Testis (tissue), 3 donors: Measurements from ENCODE around the gene SPDEF. TPM values are rescaled to one million over a fixed set of nuclear protein-coding genes. Genes with fewer than 3 reads are reported as not detected.

ENCODE experiments used
- DNase-seq: peaks from one replicate; pipeline ENCODE4 v3.0.0-alpha.2; 2019
- H3K27ac ChIP-seq, 2 donors: fragments of 200-600 bp; sonication (generic); one replicate each; pipeline ENCODE4 v1.5.1; 2019
- H3K27me3 ChIP-seq: fragments of 200-600 bp; sonication (generic); one replicate; pipeline ENCODE4 v1.5.1; 2019
- H3K36me3 ChIP-seq: fragments of 200-600 bp; sonication (generic); one replicate; pipeline ENCODE4 v1.5.1; 2017; ENCODE audit warnings: low read depth; ENCODE audit errors: missing control alignments
- H3K4me1 ChIP-seq: fragments of 200-600 bp; sonication (generic); one replicate; pipeline ENCODE4 v1.5.1; 2019
- H3K4me3 ChIP-seq, 2 donors: fragments of 200-600 bp; sonication (generic); one replicate each; pipeline ENCODE4 v1.5.1; 2017 to 2019
- H3K9me3 ChIP-seq: fragments of 200-600 bp; sonication (generic); one replicate; pipeline ENCODE4 v1.5.1; 2017
- POLR2A ChIP-seq: fragments of 450-650 bp; IDR thresholded peaks from one replicate; pipeline ENCODE4 v1.6.1; 2017; ENCODE audit warnings: antibody characterized with exemption, mild to moderate bottlenecking, moderate library complexity
- WGBS, 2 donors: methylation state at CpG; one replicate each; pipeline ENCODE4 v1.1.5; 2018; 5-methylcytosine and 5-hydroxymethylcytosine counted together
- intact Hi-C: fragments of 100-400 bp; cut with DNase I; formaldehyde crosslinking; loops from one replicate; pipeline ENCODE4 v1.15.1; 2023; ENCODE audit warnings: low total_unique reads
- polyA plus RNA-seq: library from polyadenylated mRNA; stranded (reverse); fragments of 350-450 nt; fragmentation: Illumina TruSeq; extraction: RNeasy Lipid Tissue Mini Kit (QIAGEN cat#74804); gene quantifications from one replicate; pipeline ENCODE4 v1.2.3, GENCODE V29; 2014; ENCODE audit warnings: low read depth, low replicate concordance; ENCODE audit not compliant: insufficient read depth
- total RNA-seq, 2 donors: library from RNA; depleted of rRNA; stranded (reverse); fragments of >200 nt; gene quantifications; one replicate each; pipeline ENCODE4 v1.2.3, GENCODE V29; 2016
- TF ChIP-seq, protein P1 (sequence below), 3 experiments: fragments of 450-650 bp in 2 of 3; fragments of 200-600 bp in 1 of 3; sonication (generic) in 1 of 3; IDR thresholded peaks; one replicate each; pipeline ENCODE4 v1.5.1; 2016 to 2019; ENCODE audit warnings: antibody characterized with exemption in 3 of 3, mild to moderate bottlenecking in 2 of 3, moderate library complexity in 1 of 3

The SPDEF gene
- total and polyA plus RNA-seq, 3 donors from 2014 or later: 0.33 to 0.62 (median 0.47) TPM

DNA sequence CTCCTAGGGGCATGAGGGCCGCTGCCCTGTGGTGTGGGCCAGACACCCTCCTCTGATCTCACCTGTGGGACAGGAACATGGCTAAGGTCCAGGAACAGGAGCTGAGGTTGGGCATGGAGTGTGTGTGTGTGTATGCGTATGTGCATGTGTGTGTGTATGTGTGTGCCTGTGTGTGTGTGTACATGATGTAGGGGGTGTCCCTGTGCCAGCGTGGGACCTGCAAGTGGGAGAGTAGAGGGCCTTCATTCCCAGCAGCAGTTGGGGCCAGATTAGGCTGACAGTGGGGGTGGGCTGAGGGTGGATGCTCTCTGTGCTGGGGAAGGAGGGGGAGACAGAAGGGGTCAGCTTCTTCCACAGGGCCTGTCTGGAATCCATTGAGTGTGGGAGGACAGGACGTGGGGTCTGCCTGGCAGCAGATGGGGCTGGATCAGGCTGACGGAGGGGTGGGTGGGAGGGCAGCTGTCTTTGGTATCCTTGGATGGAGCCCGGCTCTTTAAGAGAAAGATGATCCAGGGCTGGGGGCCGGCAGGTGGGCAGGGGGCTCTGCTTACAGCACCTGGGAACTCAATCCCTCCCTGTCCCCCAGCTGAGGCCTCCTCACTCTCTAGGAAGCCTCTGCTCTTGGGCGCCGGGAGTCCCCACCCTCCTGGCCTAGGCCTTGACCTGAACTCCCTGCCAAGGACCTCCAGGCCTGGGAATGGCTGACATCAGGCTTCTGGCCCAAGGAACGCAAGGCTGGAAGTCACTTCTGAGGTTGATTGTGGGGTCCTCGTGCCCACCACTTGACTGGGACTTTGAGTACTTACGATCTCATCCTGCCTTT is 44.0 kb downstream of the SPDEF start:
- 57 to 63% methylated on average over 8 to 12 of the region's 12 CpGs for WGBS, 2 donors
- H3K9me3 ChIP-seq: no peaks in the 10 kb centered on the region
- no peak for TF ChIP-seq POLR2A
- TF ChIP-seq, protein P1, sequence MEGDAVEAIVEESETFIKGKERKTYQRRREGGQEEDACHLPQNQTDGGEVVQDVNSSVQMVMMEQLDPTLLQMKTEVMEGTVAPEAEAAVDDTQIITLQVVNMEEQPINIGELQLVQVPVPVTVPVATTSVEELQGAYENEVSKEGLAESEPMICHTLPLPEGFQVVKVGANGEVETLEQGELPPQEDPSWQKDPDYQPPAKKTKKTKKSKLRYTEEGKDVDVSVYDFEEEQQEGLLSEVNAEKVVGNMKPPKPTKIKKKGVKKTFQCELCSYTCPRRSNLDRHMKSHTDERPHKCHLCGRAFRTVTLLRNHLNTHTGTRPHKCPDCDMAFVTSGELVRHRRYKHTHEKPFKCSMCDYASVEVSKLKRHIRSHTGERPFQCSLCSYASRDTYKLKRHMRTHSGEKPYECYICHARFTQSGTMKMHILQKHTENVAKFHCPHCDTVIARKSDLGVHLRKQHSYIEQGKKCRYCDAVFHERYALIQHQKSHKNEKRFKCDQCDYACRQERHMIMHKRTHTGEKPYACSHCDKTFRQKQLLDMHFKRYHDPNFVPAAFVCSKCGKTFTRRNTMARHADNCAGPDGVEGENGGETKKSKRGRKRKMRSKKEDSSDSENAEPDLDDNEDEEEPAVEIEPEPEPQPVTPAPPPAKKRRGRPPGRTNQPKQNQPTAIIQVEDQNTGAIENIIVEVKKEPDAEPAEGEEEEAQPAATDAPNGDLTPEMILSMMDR (IDR thresholded peaks at IDR 0.05): no peak
- intact Hi-C loops: no loop called here
- no peak overlapping the region for H3K27ac ChIP-seq
- peaks cover 7% of the 10 kb centered on the region for H3K4me1 ChIP-seq
- H3K27me3 ChIP-seq: no peaks in the 10 kb centered on the region
- no peak for DNase-seq
- H3K36me3 ChIP-seq: no peaks in the 10 kb centered on the region
- H3K4me3 ChIP-seq: no peak overlapping the region

DNA sequence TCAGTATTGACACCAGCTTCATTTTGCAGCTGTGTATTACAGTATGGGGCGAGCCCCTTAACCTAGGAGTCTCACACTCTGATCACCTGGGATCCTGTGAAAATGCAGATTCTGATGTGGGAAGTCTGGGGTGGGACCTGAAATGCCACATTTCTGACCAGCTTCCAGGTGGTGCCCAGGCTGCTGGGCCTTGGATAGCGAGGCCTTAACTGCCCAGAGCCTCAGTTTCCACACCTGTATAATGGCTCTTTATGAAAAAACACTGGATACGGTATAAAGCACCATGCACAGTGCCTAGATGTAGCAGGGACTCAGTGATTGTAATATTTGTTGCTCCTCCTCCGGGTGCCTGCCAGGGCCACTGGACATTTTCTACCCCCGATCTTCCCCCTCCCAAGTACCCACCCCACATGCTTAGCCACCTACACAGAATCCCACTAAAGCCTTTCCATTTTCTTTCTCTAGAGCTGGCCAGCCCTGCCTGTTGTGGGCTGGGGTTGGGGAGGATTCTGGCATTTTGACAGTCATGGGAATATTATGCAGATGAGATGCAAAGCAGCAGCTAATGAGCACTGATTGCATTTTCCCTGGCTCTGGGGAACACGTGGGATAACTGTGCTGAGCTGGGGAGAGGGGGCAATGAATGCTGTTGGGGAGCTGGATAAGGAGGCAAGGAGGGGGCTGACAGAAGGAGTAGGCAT is 44.8 kb downstream of the SPDEF start:
- no peak for DNase-seq
- Histone ChIP-seq H3K27me3 (no peaks in the 10 kb centered on the region), H3K9me3 (no peaks in the 10 kb centered on the region), H3K36me3 (no peaks in the 10 kb centered on the region), H3K4me1 (peaks cover 7% of the 10 kb centered on the region), H3K27ac (no peak overlapping the region), H3K4me3 (no peak overlapping the region)
- 77 to 88% methylated on average over 6 of the region's 6 CpGs for WGBS, 2 donors
- no peak for TF ChIP-seq POLR2A
- TF ChIP-seq, protein P1 (IDR thresholded peaks at IDR 0.05): no peak
- intact Hi-C loops: no loop called here

DNA sequence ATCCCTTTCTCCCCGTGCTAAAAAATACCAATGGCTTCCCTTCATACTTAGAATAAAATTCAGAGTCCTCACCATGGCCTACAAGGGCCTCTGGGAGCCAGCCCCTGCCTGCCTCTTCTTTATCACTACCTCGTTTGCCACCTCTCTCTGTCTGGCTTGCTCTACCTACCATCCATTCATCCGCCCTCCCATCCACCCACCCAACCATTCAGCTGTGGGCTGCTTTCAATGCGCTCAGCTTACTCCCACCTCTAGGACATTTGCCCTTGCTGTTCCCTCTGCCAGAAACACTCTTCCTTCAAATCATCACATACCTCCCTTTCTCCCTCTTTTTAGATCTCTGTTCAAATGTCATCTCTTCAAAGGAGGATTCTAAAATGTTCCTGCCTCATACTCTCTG is 45.8 kb downstream of the SPDEF start:
- intact Hi-C loops: no loop called here
- Histone ChIP-seq H3K27me3 (no peaks in the 10 kb centered on the region), H3K27ac (no peak overlapping the region), H3K9me3 (no peaks in the 10 kb centered on the region), H3K4me3 (no peak overlapping the region), H3K4me1 (peaks cover 6% of the 10 kb centered on the region), H3K36me3 (no peaks in the 10 kb centered on the region)
- no peak for DNase-seq
- TF ChIP-seq, protein P1 (IDR thresholded peaks at IDR 0.05): no peak
- TF ChIP-seq POLR2A: no peak
- 88 to 95% methylated on average over 4 of the region's 4 CpGs for WGBS, 2 donors

DNA sequence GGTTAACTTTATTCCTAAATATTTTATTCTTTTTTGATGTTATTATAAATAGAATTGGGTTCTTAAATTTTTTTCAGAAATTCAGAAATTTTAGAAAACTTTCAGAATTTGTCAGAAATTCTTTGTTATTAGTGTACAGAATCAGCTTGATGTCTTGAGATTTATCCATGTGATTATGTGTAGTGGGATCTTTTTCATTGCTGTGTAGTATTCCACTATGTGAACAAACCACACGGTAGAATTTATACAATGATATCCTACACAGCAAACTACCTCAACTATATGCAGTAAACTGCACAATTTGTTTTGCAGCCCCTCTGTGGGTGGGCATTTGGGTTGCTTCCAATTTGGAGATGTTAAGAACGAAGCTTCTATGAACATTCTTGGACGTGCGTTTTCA is 46.3 kb downstream of the SPDEF start:
- Histone ChIP-seq H3K4me1 (peaks cover 1% of the 10 kb centered on the region), H3K4me3 (no peak overlapping the region), H3K9me3 (no peaks in the 10 kb centered on the region), H3K27ac (no peak overlapping the region), H3K27me3 (no peaks in the 10 kb centered on the region), H3K36me3 (no peaks in the 10 kb centered on the region)
- 83 to 87% methylated on average over 4 of the region's 4 CpGs for WGBS, 2 donors
- no peak for DNase-seq
- no peak for TF ChIP-seq POLR2A
- TF ChIP-seq, protein P1 (IDR thresholded peaks at IDR 0.05): no peak
- intact Hi-C loops: no loop called here
